Esophagus muscularis mucosa (tissue), 4 donors: ENCODE data around the gene NABP1. TPM values are rescaled to one million over a fixed set of nuclear protein-coding genes. Genes with fewer than 3 reads are reported as not detected.

Source experiments
- DNase-seq: peaks from one replicate; pipeline ENCODE4 v3.0.0-alpha.2; 2017; ENCODE audit errors: extremely low spot score
- H3K27ac ChIP-seq, 4 donors: fragments of 200-600 bp; sonication (generic); replicated peaks in 1 of 4; 1 replicate in 3 of 4; 2 replicates in 1 of 4; pipeline ENCODE4 v1.5.1; 2016 to 2019; ENCODE audit warnings: mild to moderate bottlenecking in 1 of 4
- H3K27me3 ChIP-seq, 4 donors: fragments of 200-600 bp; sonication (generic); one replicate each; pipeline versions ENCODE4 v1.5.1 to v1.6.0; 2016 to 2019
- H3K36me3 ChIP-seq, 4 donors: fragments of 200-600 bp; sonication (generic); one replicate each; pipeline ENCODE4 v1.5.1; 2016 to 2019
- H3K4me1 ChIP-seq, 4 donors: fragments of 200-600 bp; sonication (generic); one replicate each; pipeline ENCODE4 v1.5.1; 2016 to 2019
- H3K4me3 ChIP-seq, 4 donors: fragments of 200-600 bp; sonication (generic); 1 replicate in 2 of 4; 2 replicates in 2 of 4; pipeline ENCODE4 v1.5.1; 2016 to 2019; ENCODE audit warnings: mild to moderate bottlenecking in 4 of 4, moderate library complexity in 1 of 4
- H3K9me3 ChIP-seq, 4 donors: fragments of 200-600 bp; sonication (generic); 1 replicate in 3 of 4; 2 replicates in 1 of 4; pipeline ENCODE4 v1.5.1; 2016 to 2019
- CTCF ChIP-seq, 3 experiments: fragments of 200-600 bp in 2 of 3; fragments of 450-650 bp in 1 of 3; sonication (generic) in 2 of 3; IDR thresholded peaks; one replicate each; pipeline ENCODE4 v1.5.1; 2017 to 2019; ENCODE audit warnings: antibody characterized with exemption in 3 of 3, mild to moderate bottlenecking in 2 of 3, moderate library complexity in 1 of 3
- EP300 ChIP-seq: sonication (generic); formaldehyde crosslinking; IDR thresholded peaks from one replicate; pipeline ENCODE4 v1.6.1; 2017; ENCODE audit warnings: antibody characterized with exemption
- POLR2A ChIP-seq: fragments of 450-650 bp; IDR thresholded peaks from one replicate; pipeline ENCODE4 v1.6.1; 2017; ENCODE audit warnings: antibody characterized with exemption, moderate library complexity, mild to moderate bottlenecking, low read depth
- POLR2AphosphoS5 ChIP-seq, 2 donors: sonication (generic); formaldehyde crosslinking; IDR thresholded peaks; one replicate each; pipeline ENCODE4 v1.6.1; 2017; ENCODE audit warnings: antibody characterized with exemption in 2 of 2
- WGBS: methylation state at CpG from one replicate; pipeline ENCODE4 v1.1.5; 2018; 5-methylcytosine and 5-hydroxymethylcytosine counted together
- intact Hi-C: fragments of 100-400 bp; cut with DNase I; formaldehyde crosslinking; loops from one replicate; pipeline ENCODE4 v1.15.1; 2023
- total RNA-seq, 4 donors: library from RNA; depleted of rRNA; stranded (reverse); fragments of >200 nt; gene quantifications; one replicate each; pipeline versions ENCODE4 v1.1.0 to v1.2.1, GENCODE V29; 2016

Gene NABP1
- total RNA-seq, 4 donors from 2014 or later, result 4.2 to 27.8 (median 8.0) TPM

- WGBS, result 23% methylated on average over 5 of the region's 5 CpGs
- H3K4me3 ChIP-seq, result no peak overlapping the region
- H3K36me3 ChIP-seq, result peaks cover 0 to 8% (median 2%) of the 10 kb centered on the region in 4 donors
- peaks cover 0 to 21% (median 17%) of the 10 kb centered on the region in 4 donors for H3K4me1 ChIP-seq
- no peaks in the 10 kb centered on the region for H3K9me3 ChIP-seq
- no peak overlapping the region for H3K27ac ChIP-seq
- TF ChIP-seq POLR2A (no peak), CTCF (IDR thresholded peaks at IDR 0.05) (peak; percentile 75 to 79 (median 79)), EP300 (no peak), POLR2AphosphoS5 (IDR thresholded peaks at IDR 0.05) (no peak)
- intact Hi-C loops, result loop anchor here (1.0 kb wide), 1 partner anchor 136 kb away; no protein-coding TSS in a partner anchor
- H3K27me3 ChIP-seq, result peaks cover 0 to 7% (median 0%) of the 10 kb centered on the region in 4 donors
- no peak for DNase-seq
Observed at GRCh38 chr2:191691016-191691735, 13.2 kb downstream of the NABP1 start.

- no peaks in the 10 kb centered on the region for H3K9me3 ChIP-seq
- TF ChIP-seq POLR2AphosphoS5 (IDR thresholded peaks at IDR 0.05) (no peak), EP300 (no peak), CTCF (IDR thresholded peaks at IDR 0.05) (no peak), POLR2A (no peak)
- H3K27ac ChIP-seq, result no peak overlapping the region
- no peak overlapping the region for H3K4me3 ChIP-seq
- intact Hi-C loops, result loop anchor here (1.0 kb wide), 1 partner anchor 137 kb away; no protein-coding TSS in a partner anchor
- H3K4me1 ChIP-seq, result peaks cover 0 to 24% (median 17%) of the 10 kb centered on the region in 4 donors
- peaks cover 0 to 8% (median 2%) of the 10 kb centered on the region in 4 donors for H3K36me3 ChIP-seq
- H3K27me3 ChIP-seq, result peaks cover 0 to 7% (median 0%) of the 10 kb centered on the region in 4 donors
- 79% methylated on average over 4 of the region's 4 CpGs for WGBS
- DNase-seq, result no peak
Observed at GRCh38 chr2:191691898-191692297, 14.0 kb downstream of the NABP1 start.

GRCh38 chr2:191692502-191693115 lies 14.7 kb downstream of the NABP1 start:
- TF ChIP-seq POLR2A (no peak), EP300 (no peak), POLR2AphosphoS5 (IDR thresholded peaks at IDR 0.05) (no peak), CTCF (IDR thresholded peaks at IDR 0.05) (no peak)
- Histone ChIP-seq H3K27me3 (peaks cover 0 to 7% (median 0%) of the 10 kb centered on the region in 4 donors), H3K4me1 (peaks cover 0 to 24% (median 17%) of the 10 kb centered on the region in 4 donors), H3K27ac (no peak overlapping the region), H3K36me3 (peaks cover 0 to 8% (median 2%) of the 10 kb centered on the region in 4 donors), H3K9me3 (no peaks in the 10 kb centered on the region), H3K4me3 (no peak overlapping the region)
- intact Hi-C loops, result no loop called here
- 80% methylated on average over 6 of the region's 6 CpGs for WGBS
- DNase-seq, result no peak

- TF ChIP-seq CTCF (IDR thresholded peaks at IDR 0.05) (no peak), POLR2A (no peak), POLR2AphosphoS5 (IDR thresholded peaks at IDR 0.05) (no peak), EP300 (no peak)
- intact Hi-C loops, result no loop called here
Observed at GRCh38 chr2:191693166-191693565, 15.2 kb downstream of the NABP1 start.

More at GRCh38 chr2:191693166-191693565, 15.2 kb downstream of the NABP1 start:
- WGBS, result 75% methylated on average over 2 of the region's 2 CpGs
- peaks cover 0 to 7% (median 0%) of the 10 kb centered on the region in 4 donors for H3K27me3 ChIP-seq
- H3K36me3 ChIP-seq, result peaks cover 0 to 3% (median 0%) of the 10 kb centered on the region in 4 donors
- no peak overlapping the region for H3K27ac ChIP-seq
- peaks cover 0 to 24% (median 17%) of the 10 kb centered on the region in 4 donors for H3K4me1 ChIP-seq
- H3K4me3 ChIP-seq, result no peak overlapping the region
- no peak for DNase-seq
- H3K9me3 ChIP-seq, result no peaks in the 10 kb centered on the region
